ENCODE measurements around the gene OR14C36.

DNA sequence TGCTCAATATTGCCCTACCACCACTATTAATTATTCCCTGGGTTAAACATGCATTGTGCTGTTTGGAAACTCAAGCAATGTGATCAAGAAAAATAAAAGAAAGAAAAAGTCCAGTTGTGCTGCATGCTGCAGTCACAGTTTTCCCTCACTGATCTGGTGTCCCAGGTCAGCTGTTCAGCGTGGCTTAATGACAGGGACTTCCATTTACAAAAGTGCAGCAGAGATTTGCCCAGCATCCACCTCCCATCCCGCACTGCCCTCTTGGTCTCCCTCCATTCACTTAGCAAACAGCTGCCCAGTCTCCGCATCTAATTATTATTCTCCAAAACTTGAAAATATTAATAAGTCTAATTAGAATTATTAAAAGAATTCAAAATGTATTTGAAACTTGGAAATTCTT, 10.8 kb downstream of the OR14C36 start:
- TF ChIP-seq, protein P1, sequence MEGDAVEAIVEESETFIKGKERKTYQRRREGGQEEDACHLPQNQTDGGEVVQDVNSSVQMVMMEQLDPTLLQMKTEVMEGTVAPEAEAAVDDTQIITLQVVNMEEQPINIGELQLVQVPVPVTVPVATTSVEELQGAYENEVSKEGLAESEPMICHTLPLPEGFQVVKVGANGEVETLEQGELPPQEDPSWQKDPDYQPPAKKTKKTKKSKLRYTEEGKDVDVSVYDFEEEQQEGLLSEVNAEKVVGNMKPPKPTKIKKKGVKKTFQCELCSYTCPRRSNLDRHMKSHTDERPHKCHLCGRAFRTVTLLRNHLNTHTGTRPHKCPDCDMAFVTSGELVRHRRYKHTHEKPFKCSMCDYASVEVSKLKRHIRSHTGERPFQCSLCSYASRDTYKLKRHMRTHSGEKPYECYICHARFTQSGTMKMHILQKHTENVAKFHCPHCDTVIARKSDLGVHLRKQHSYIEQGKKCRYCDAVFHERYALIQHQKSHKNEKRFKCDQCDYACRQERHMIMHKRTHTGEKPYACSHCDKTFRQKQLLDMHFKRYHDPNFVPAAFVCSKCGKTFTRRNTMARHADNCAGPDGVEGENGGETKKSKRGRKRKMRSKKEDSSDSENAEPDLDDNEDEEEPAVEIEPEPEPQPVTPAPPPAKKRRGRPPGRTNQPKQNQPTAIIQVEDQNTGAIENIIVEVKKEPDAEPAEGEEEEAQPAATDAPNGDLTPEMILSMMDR (IDR thresholded peaks at IDR 0.05 in 2 of 3, conservative IDR thresholded peaks at IDR 0.05 in 1 of 3; ENCODE audit: borderline replicate concordance in 1 of 3, insufficient read depth in 1 of 3, low read depth in 2 of 3, low read length in 2 of 3) = no peak
- TF ChIP-seq EZH2 (IDR thresholded peaks at IDR 0.05) = no peak
- TF ChIP-seq ELF1 (IDR thresholded peaks at IDR 0.05; ENCODE audit: borderline replicate concordance, low read depth) = no peak
- no peak for TF ChIP-seq SIN3A (IDR thresholded peaks at IDR 0.05; ENCODE audit: low read depth)
- TF ChIP-seq YY1 (IDR thresholded peaks at IDR 0.05; ENCODE audit: extremely low read depth, insufficient replicate concordance, low read depth, low read length) = no peak
- TF ChIP-seq POLR2A (IDR thresholded peaks at IDR 0.05; ENCODE audit: borderline replicate concordance, extremely low read depth, insufficient read depth, insufficient read length) = no peak
